Transverse colon (tissue), 4 donors: ENCODE results near the gene ARTN. TPM values are rescaled to one million over a fixed set of nuclear protein-coding genes. Genes with fewer than 3 reads are reported as not detected.

Experiments
- DNase-seq: peaks from one replicate; pipeline ENCODE4 v3.0.0-alpha.2; 2019
- H3K27ac ChIP-seq, 4 donors: fragments of 200-600 bp; sonication (generic); 2 replicates each; pipeline ENCODE4 v1.5.1; 2016 to 2018; ENCODE audit warnings: inconsistent platforms in 4 of 4
- H3K27me3 ChIP-seq: fragments of 200-600 bp; sonication (generic); 2 replicates; pipeline ENCODE4 v1.5.1; 2017; ENCODE audit warnings: inconsistent platforms
- H3K36me3 ChIP-seq, 4 donors: fragments of 200-600 bp; sonication (generic); 2 replicates each; pipeline ENCODE4 v1.5.1; 2017 to 2019; ENCODE audit warnings: inconsistent platforms in 4 of 4
- H3K4me1 ChIP-seq, 4 donors: fragments of 200-600 bp; sonication (generic); 2 replicates each; pipeline ENCODE4 v1.5.1; 2017 to 2020; ENCODE audit warnings: inconsistent platforms in 4 of 4
- H3K4me3 ChIP-seq, 4 donors: fragments of 200-600 bp; sonication (generic); 1 replicate in 1 of 4; 2 replicates in 3 of 4; pipeline versions ENCODE4 v1.5.1 to v1.6.1; 2017 to 2019; ENCODE audit warnings: inconsistent platforms in 4 of 4
- H3K9me3 ChIP-seq, 2 donors: fragments of 200-600 bp; sonication (generic); 2 replicates each; pipeline ENCODE4 v1.5.1; 2017 to 2019; ENCODE audit warnings: inconsistent platforms in 2 of 2
- EP300 ChIP-seq: sonication (generic); formaldehyde crosslinking; IDR thresholded peaks from one replicate; pipeline ENCODE4 v1.6.1; 2017; ENCODE audit warnings: antibody characterized with exemption, low read depth
- POLR2A ChIP-seq: fragments of 450-650 bp; IDR thresholded peaks from one replicate; pipeline ENCODE4 v1.6.1; 2016; ENCODE audit warnings: antibody characterized with exemption, mild to moderate bottlenecking, moderate library complexity
- POLR2AphosphoS5 ChIP-seq, 3 donors: sonication (generic); formaldehyde crosslinking; IDR thresholded peaks; one replicate each; pipeline ENCODE4 v1.6.1; 2016; ENCODE audit warnings: antibody characterized with exemption in 3 of 3
- WGBS, 2 donors: methylation state at CpG; one replicate each; pipeline ENCODE4 v1.1.5; 2018; ENCODE audit warnings: low coverage in 1 of 2; 5-methylcytosine and 5-hydroxymethylcytosine counted together
- in situ Hi-C, 4 donors: fragments of 200-750 bp; cut with MboI; loops; one replicate each; pipeline versions ENCODE4 v1.15.0 to v1.15.1; 2017; ENCODE audit warnings: low sequenced_read_pairs in 3 of 4, low pct_ligation_motif_present in 1 of 4, low pct_unique_long_range_greater_than_20kb in 1 of 4
- intact Hi-C: fragments of 100-400 bp; cut with DNase I; formaldehyde crosslinking; loops from one replicate; pipeline ENCODE4 v1.15.1; 2023; ENCODE audit warnings: low total_unique reads
- total RNA-seq, 4 donors: library from RNA; depleted of rRNA; stranded (reverse); fragments of >200 nt; gene quantifications; one replicate each; pipeline ENCODE4 v1.1.0, GENCODE V29; 2016
- TF ChIP-seq, protein P1 (sequence below), 5 experiments: fragments of 200-600 bp in 3 of 5; fragments of 450-650 bp in 2 of 5; sonication (generic) in 3 of 5; IDR thresholded peaks; 1 replicate in 2 of 5; 2 replicates in 3 of 5; pipeline ENCODE4 v1.5.1; 2016 to 2017; ENCODE audit warnings: antibody characterized with exemption in 5 of 5, inconsistent platforms in 3 of 5, mild to moderate bottlenecking in 2 of 5, moderate library complexity in 1 of 5

ARTN gene
- total RNA-seq, 4 donors from 2014 or later: 0.96 to 17.5 (median 1.9) TPM

DNA sequence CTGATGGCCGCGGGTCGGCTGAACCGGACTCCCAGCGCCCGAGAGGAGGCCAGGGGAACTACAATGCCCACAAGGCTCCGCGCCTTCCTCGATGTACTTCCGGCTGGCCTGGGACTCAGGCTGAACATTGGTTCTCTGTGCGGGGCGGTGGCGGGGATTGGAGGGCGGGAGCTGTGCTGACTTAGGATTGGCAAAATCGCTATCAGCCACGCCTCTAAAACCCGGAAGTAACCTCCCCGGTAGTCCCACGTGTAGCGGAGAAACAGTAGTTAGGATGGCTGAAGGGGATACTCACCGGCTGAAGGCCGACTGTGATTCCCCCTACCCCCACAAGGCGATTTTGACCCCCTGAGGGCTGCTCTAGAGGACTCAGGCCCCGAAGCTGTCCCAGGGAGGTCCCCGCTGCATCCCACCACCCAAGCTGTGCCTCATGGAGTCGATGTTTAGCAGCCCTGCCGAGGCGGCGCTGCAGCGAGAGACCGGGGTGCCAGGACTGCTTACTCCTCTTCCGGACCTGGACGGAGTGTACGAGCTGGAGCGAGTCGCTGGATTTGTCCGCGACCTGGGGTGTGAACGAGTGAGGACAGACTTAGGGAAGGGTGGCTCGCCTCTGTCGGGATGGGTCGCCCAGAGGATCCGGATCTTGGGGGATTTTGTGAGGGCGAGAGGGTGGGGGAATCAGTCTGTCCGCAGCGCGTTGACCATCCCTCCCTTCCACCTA lies 36.3 kb downstream of the ARTN start, which contains the start of gene DPH2:
Gene DPH2 (plus strand): TSS at position 265 of the 721 bp plus-strand sequence. CDS start 166 bp downstream, at position 431.
- H3K4me3 ChIP-seq: peak within 1 kb of the TSS; percentile 52 to 89 (median 68)
- intact Hi-C loops: no loop called here
- peak; percentile 97 for DNase-seq
- H3K36me3 ChIP-seq: no peaks in the 10 kb centered on the region
- H3K9me3 ChIP-seq: no peaks in the 10 kb centered on the region
- peaks cover 13 to 21% (median 17%) of the 10 kb centered on the region in 4 donors for H3K4me1 ChIP-seq
- peak within 1 kb of the TSS; percentile 16 to 50 (median 44) for H3K27ac ChIP-seq
- H3K27me3 ChIP-seq: no peaks in the 10 kb centered on the region
- 0% methylated on average over 12 to 40 of the region's 47 CpGs for WGBS, 2 donors
- TF ChIP-seq EP300 (no peak), POLR2AphosphoS5 (IDR thresholded peaks at IDR 0.05) (peak in 2 of 3 donors; percentile 32 to 38)
- TF ChIP-seq, protein P1, sequence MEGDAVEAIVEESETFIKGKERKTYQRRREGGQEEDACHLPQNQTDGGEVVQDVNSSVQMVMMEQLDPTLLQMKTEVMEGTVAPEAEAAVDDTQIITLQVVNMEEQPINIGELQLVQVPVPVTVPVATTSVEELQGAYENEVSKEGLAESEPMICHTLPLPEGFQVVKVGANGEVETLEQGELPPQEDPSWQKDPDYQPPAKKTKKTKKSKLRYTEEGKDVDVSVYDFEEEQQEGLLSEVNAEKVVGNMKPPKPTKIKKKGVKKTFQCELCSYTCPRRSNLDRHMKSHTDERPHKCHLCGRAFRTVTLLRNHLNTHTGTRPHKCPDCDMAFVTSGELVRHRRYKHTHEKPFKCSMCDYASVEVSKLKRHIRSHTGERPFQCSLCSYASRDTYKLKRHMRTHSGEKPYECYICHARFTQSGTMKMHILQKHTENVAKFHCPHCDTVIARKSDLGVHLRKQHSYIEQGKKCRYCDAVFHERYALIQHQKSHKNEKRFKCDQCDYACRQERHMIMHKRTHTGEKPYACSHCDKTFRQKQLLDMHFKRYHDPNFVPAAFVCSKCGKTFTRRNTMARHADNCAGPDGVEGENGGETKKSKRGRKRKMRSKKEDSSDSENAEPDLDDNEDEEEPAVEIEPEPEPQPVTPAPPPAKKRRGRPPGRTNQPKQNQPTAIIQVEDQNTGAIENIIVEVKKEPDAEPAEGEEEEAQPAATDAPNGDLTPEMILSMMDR (IDR thresholded peaks at IDR 0.05): peak in 2 of 5 experiments; percentile 64 to 65
- in situ Hi-C loops: no loop called here

DNA sequence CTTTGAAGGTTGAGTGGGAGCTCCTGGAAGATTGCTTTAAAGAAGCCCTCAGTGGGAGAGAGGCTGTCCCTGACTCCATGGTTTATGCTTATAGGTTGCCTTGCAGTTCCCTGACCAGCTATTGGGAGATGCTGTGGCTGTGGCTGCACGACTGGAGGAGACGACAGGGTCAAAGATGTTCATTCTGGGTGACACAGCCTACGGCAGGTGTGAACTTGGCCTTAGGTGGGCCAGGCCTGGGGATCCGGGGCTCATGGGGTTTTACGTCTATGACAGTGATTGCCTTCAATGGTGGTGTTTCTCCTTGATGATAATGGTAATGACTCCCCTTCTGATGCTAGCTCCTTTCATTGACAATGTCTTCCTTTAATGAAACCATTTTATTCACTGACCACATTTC lies 36.9 kb downstream of the ARTN start:
- TF ChIP-seq, protein P1 (IDR thresholded peaks at IDR 0.05): no peak
- TF ChIP-seq POLR2A (no peak), EP300 (no peak), POLR2AphosphoS5 (IDR thresholded peaks at IDR 0.05) (no peak)
- Histone ChIP-seq H3K9me3 (no peaks in the 10 kb centered on the region), H3K27me3 (no peaks in the 10 kb centered on the region), H3K4me3 (peak overlapping the region; percentile 52 to 89 (median 68)), H3K4me1 (peaks cover 13 to 23% (median 18%) of the 10 kb centered on the region in 4 donors), H3K36me3 (no peaks in the 10 kb centered on the region), H3K27ac (peak overlapping the region in 3 of 4 donors; percentile 16 to 47 (median 42))
- WGBS, 2 donors: 28 to 60% methylated on average over 2 to 5 of the region's 5 CpGs
- no peak for DNase-seq
- in situ Hi-C loops: no loop called here
- intact Hi-C loops: no loop called here

DNA sequence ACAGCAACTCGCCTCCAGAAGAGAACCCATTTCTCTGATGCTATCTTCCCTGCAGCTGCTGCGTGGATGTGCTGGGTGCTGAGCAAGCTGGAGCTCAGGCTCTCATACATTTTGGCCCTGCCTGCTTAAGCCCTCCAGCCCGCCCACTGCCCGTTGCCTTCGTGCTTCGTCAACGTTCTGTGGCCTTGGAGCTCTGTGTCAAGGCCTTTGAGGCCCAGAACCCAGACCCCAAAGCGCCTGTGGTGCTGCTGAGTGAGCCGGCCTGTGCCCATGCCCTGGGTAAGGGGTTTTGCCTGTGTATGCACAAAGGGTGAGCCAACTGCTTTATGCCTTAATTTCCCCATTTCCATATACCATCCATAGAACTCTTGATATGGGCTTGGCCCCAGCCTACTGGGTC lies 37.3 kb downstream of the ARTN start:
- in situ Hi-C loops: no loop called here
- WGBS, 2 donors: 86% methylated on average over 9 of the region's 9 CpGs; no CpG with 5 or more reads in 1 of the 2 donors
- H3K4me1 ChIP-seq: peaks cover 16 to 27% (median 23%) of the 10 kb centered on the region in 4 donors
- H3K27me3 ChIP-seq: no peaks in the 10 kb centered on the region
- no peak for DNase-seq
- H3K27ac ChIP-seq: no peak overlapping the region
- H3K9me3 ChIP-seq: no peaks in the 10 kb centered on the region
- intact Hi-C loops: no loop called here
- H3K4me3 ChIP-seq: peak overlapping the region in 2 of 4 donors; percentile 73 to 89
- no peaks in the 10 kb centered on the region for H3K36me3 ChIP-seq
- TF ChIP-seq POLR2AphosphoS5 (IDR thresholded peaks at IDR 0.05) (no peak), EP300 (no peak), POLR2A (no peak)
- TF ChIP-seq, protein P1 (IDR thresholded peaks at IDR 0.05): no peak

DNA sequence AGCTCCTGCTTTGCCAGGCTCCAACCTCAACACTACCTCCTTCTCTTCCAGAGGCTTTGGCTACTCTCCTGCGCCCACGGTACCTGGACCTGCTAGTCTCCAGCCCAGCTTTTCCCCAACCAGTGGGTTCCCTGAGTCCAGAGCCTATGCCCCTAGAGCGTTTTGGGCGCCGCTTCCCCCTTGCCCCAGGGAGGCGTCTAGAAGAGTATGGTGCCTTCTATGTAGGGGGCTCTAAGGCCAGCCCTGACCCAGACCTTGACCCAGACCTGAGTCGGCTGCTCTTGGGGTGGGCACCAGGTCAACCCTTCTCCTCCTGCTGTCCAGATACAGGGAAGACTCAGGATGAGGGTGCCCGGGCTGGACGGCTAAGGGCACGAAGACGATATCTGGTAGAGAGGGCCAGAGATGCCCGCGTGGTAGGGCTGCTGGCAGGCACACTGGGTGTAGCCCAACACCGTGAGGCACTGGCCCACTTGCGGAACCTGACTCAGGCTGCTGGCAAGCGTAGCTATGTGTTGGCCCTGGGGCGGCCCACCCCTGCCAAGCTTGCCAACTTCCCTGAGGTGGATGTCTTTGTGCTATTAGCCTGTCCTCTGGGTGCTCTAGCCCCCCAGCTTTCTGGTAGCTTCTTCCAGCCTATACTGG lies 37.9 kb downstream of the ARTN start:
- intact Hi-C loops: no loop called here
- no peak for DNase-seq
- Histone ChIP-seq H3K27ac (no peak overlapping the region), H3K9me3 (no peaks in the 10 kb centered on the region), H3K4me1 (peaks cover 21 to 32% (median 28%) of the 10 kb centered on the region in 4 donors), H3K36me3 (no peaks in the 10 kb centered on the region), H3K4me3 (no peak overlapping the region), H3K27me3 (no peaks in the 10 kb centered on the region)
- in situ Hi-C loops: no loop called here
- 97 to 100% methylated on average over 1 to 17 of the region's 17 CpGs for WGBS, 2 donors
- TF ChIP-seq POLR2A: no peak
- TF ChIP-seq EP300: no peak
- TF ChIP-seq POLR2AphosphoS5 (IDR thresholded peaks at IDR 0.05): no peak
- TF ChIP-seq, protein P1 (IDR thresholded peaks at IDR 0.05): no peak
